Measurements from ENCODE around the gene ELL2. TPM values are rescaled to one million over a fixed set of nuclear protein-coding genes. Genes with fewer than 3 reads are reported as not detected.

Gene ELL2
- total and polyA plus RNA-seq, 7 donors, result 6.7 to 35.3 (median 26.6) TPM

GRCh38 chr5:95847261-95847592 is 114.4 kb downstream of the ELL2 start:
- no peak overlapping the region for H3K27ac ChIP-seq
- no peaks in the 10 kb centered on the region for H3K9me3 ChIP-seq
- no peak overlapping the region for H3K4me3 ChIP-seq
- H3K27me3 ChIP-seq, result no peaks in the 10 kb centered on the region
- no peak for DNase-seq
- 4 to 15% methylated on average over 1 of the region's 1 CpG for WGBS, 2 donors
- intact Hi-C loops (cut with DNase I), result loop anchor here (1.0 to 10.0 kb wide), 4 partner anchors 66 to 292 kb away; partner anchors contain the start of genes ARSK, RHOBTB3 and SKIC3
- H3K36me3 ChIP-seq, result no peaks in the 10 kb centered on the region
- no peaks in the 10 kb centered on the region for H3K4me1 ChIP-seq
- TF ChIP-seq POLR2A (IDR thresholded peaks at IDR 0.05) (no peak), EP300 (IDR thresholded peaks at IDR 0.05) (no peak), POLR2AphosphoS5 (IDR thresholded peaks at IDR 0.05) (no peak)
- TF ChIP-seq, protein P1, sequence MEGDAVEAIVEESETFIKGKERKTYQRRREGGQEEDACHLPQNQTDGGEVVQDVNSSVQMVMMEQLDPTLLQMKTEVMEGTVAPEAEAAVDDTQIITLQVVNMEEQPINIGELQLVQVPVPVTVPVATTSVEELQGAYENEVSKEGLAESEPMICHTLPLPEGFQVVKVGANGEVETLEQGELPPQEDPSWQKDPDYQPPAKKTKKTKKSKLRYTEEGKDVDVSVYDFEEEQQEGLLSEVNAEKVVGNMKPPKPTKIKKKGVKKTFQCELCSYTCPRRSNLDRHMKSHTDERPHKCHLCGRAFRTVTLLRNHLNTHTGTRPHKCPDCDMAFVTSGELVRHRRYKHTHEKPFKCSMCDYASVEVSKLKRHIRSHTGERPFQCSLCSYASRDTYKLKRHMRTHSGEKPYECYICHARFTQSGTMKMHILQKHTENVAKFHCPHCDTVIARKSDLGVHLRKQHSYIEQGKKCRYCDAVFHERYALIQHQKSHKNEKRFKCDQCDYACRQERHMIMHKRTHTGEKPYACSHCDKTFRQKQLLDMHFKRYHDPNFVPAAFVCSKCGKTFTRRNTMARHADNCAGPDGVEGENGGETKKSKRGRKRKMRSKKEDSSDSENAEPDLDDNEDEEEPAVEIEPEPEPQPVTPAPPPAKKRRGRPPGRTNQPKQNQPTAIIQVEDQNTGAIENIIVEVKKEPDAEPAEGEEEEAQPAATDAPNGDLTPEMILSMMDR (IDR thresholded peaks at IDR 0.05), result no peak

DNA sequence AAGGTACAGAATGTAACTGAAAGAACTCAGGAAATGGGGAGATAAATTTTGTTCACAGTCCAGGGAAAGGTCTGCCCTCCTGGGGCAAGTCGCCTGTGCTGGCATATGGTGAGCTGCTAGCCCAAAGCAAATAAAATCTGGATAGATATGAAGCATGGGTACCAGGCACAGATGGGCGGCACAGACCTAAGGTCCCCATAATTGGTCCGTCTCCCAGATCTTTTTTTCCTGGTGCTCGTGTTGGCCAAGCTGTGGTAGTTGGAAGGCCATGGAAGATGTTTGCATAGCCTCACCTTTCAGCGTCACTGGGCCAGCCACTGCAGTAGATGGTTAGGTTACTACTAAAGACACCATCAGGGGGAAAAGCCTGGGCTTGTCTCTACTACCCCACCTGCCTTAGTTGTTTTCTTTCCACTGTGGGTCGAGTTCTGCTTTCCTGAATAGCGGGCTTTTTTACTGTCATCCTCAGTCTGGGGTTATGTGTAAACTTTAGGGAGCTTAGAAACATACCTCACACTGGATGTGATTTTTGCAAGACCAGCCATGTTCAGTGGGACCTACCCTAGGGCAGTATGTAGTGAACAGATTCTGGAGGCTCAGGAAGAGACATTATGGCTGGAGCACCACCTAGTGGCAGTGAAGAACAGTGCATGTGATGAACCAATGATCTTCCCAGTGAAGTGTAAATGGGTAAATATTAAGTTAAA is 114.9 kb downstream of the ELL2 start:
- WGBS, 2 donors, result 78 to 81% methylated on average over 7 of the region's 7 CpGs
- intact Hi-C loops (cut with DNase I), result loop anchor here (1.0 to 10.0 kb wide), 4 partner anchors 65 to 292 kb away; partner anchors contain the start of genes ARSK, RHOBTB3 and SKIC3
- H3K27ac ChIP-seq, result no peak overlapping the region
- H3K27me3 ChIP-seq, result no peaks in the 10 kb centered on the region
- H3K36me3 ChIP-seq, result no peaks in the 10 kb centered on the region
- H3K4me1 ChIP-seq, result no peaks in the 10 kb centered on the region
- DNase-seq, result peak; percentile 85
- TF ChIP-seq EP300 (IDR thresholded peaks at IDR 0.05) (no peak), POLR2A (IDR thresholded peaks at IDR 0.05) (no peak), POLR2AphosphoS5 (IDR thresholded peaks at IDR 0.05) (no peak)
- TF ChIP-seq, protein P1 (IDR thresholded peaks at IDR 0.05), result peak; percentile 86 to 93 (median 90)
- no peak overlapping the region for H3K4me3 ChIP-seq
- no peaks in the 10 kb centered on the region for H3K9me3 ChIP-seq

DNA sequence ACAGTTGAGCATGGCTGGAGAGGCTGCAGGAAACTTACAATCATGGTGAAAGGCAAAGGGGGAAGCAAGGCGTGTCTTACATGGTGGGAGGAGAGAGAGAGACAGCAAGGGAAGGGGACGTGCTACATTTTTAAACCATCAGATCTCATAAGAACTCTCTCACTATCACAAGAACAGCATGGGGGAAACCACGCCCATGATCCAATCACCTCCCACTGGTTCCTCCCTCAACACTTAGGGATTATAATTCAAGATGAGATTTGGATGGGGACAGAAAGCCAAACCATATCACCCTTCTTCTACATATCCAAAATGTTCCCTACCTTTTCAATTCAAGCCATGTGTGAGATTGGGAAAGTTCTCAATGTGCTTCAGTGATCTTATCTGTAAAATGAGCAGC is 116.3 kb downstream of the ELL2 start:
- H3K4me1 ChIP-seq, result no peaks in the 10 kb centered on the region
- WGBS, 2 donors, result 86 to 87% methylated on average over 3 of the region's 3 CpGs
- no peak for DNase-seq
- H3K4me3 ChIP-seq, result no peak overlapping the region
- no peaks in the 10 kb centered on the region for H3K36me3 ChIP-seq
- intact Hi-C loops (cut with DNase I), result loop anchor here (5.0 to 10.0 kb wide), 2 partner anchors 113 to 291 kb away; partner anchors contain the start of genes ARSK, RHOBTB3 and SKIC3
- H3K27ac ChIP-seq, result no peak overlapping the region
- H3K9me3 ChIP-seq, result no peaks in the 10 kb centered on the region
- H3K27me3 ChIP-seq, result no peaks in the 10 kb centered on the region
- TF ChIP-seq POLR2AphosphoS5 (IDR thresholded peaks at IDR 0.05), result no peak
- TF ChIP-seq, protein P1 (IDR thresholded peaks at IDR 0.05), result no peak
- no peak for TF ChIP-seq EP300 (IDR thresholded peaks at IDR 0.05)
- no peak for TF ChIP-seq POLR2A (IDR thresholded peaks at IDR 0.05)

GRCh38 chr5:95843733-95844223 is 117.9 kb downstream of the ELL2 start:
- H3K4me1 ChIP-seq, result no peaks in the 10 kb centered on the region
- no peak for TF ChIP-seq POLR2A (IDR thresholded peaks at IDR 0.05)
- no peak for TF ChIP-seq EP300 (IDR thresholded peaks at IDR 0.05)
- TF ChIP-seq POLR2AphosphoS5 (IDR thresholded peaks at IDR 0.05), result no peak
- TF ChIP-seq, protein P1 (IDR thresholded peaks at IDR 0.05), result no peak

More at GRCh38 chr5:95843733-95844223, 117.9 kb downstream of the ELL2 start:
- WGBS, 2 donors, result 42 to 57% methylated on average over 3 of the region's 3 CpGs
- intact Hi-C loops (cut with DNase I), result loop anchor here (10.0 kb wide), 1 partner anchor 289 kb away; the partner anchor contains the start of genes ARSK and SKIC3
- Histone ChIP-seq H3K27me3 (no peaks in the 10 kb centered on the region), H3K4me3 (no peak overlapping the region), H3K36me3 (no peaks in the 10 kb centered on the region), H3K9me3 (no peaks in the 10 kb centered on the region), H3K27ac (peak overlapping the region in 2 of 4 donors; percentile 43 to 54)
- DNase-seq, result no peak

Measured in sigmoid colon (tissue), 7 donors.